Caco-2 (cell line): ENCODE results near the gene TSC22D4. TPM values are rescaled to one million over a fixed set of nuclear protein-coding genes. Genes with fewer than 3 reads are reported as not detected.

Experiments
- BruUV-seq: library from RNA; stranded (reverse); fragments of 400-500 nt; replicated peaks from 2 replicates; lab custom pipeline; 2021; lab: Mats Ljungman, UMichigan
- CTCF ChIA-PET: fragments of 300-600 bp; sonication (Branson Sonifier 250); formaldehyde crosslinking; loops from one replicate; lab custom pipeline; 2022; ENCODE audit warnings: antibody characterized with exemption; lab: Charles Lee
- POLR2A ChIA-PET: fragments of 300-600 bp; sonication (Branson Sonifier 250); formaldehyde crosslinking; loops from one replicate; lab custom pipeline; 2022; ENCODE audit warnings: antibody characterized with exemption; lab: Charles Lee
- DNase-seq, 2 experiments: peaks; one replicate each; pipeline versions ENCODE4 v3.0.0 to v3.0.0-alpha.2; 2020 to 2022
- H3K27me3 ChIP-seq: replicated peaks from 2 replicates; pipeline ENCODE4 v1.6.0; 2011; ENCODE audit warnings: low read length; ENCODE audit not compliant: control insufficient read depth, insufficient read depth
- H3K36me3 ChIP-seq: 2 replicates; pipeline ENCODE4 v1.5.1; 2011; ENCODE audit warnings: low read length; ENCODE audit not compliant: control insufficient read depth, insufficient read depth
- H3K4me1 ChIP-seq: fragments of 250-450 bp; sonication (Bioruptor Pico); 2 replicates; pipeline ENCODE4 v1.5.1; 2020; ENCODE audit warnings: mild to moderate bottlenecking
- H3K4me3 ChIP-seq: 2 replicates; pipeline ENCODE4 v1.5.1; 2011; ENCODE audit warnings: low read depth, mild to moderate bottlenecking, control low read depth, low read length
- H3K9me3 ChIP-seq: fragments of 250-450 bp; sonication (Bioruptor Pico); 2 replicates; pipeline ENCODE4 v1.5.1; 2020; ENCODE audit warnings: mild to moderate bottlenecking, moderate library complexity
- H3K27ac Mint-ChIP-seq: one replicate; pipeline ENCODE4 v1.8.0; 2022; ENCODE audit warnings: mixed read lengths; ENCODE audit not compliant: unreplicated experiment
- H3K27me3 Mint-ChIP-seq: one replicate; pipeline ENCODE4 v1.8.0; 2022; ENCODE audit warnings: mixed read lengths; ENCODE audit not compliant: insufficient read depth, unreplicated experiment
- H3K36me3 Mint-ChIP-seq: one replicate; pipeline ENCODE4 v1.8.0; 2022; ENCODE audit warnings: mild to moderate bottlenecking, mixed read lengths; ENCODE audit not compliant: insufficient read depth, unreplicated experiment
- H3K4me1 Mint-ChIP-seq: one replicate; pipeline ENCODE4 v1.8.0; 2022; ENCODE audit warnings: low read depth, mixed read lengths; ENCODE audit not compliant: unreplicated experiment
- H3K4me3 Mint-ChIP-seq: one replicate; pipeline ENCODE4 v1.8.0; 2022; ENCODE audit warnings: mild to moderate bottlenecking, moderate library complexity, mixed read lengths; ENCODE audit not compliant: unreplicated experiment
- H3K9me3 Mint-ChIP-seq: one replicate; pipeline ENCODE4 v1.8.0; 2022; ENCODE audit warnings: mixed read lengths; ENCODE audit not compliant: unreplicated experiment
- intact Hi-C: fragments of 100-400 bp; cut with micrococcal nuclease; formaldehyde crosslinking; loops from one replicate; pipeline ENCODE4 v1.10.0; 2022; ENCODE audit not compliant: unreplicated experiment
- total RNA-seq: library from RNA; stranded (reverse); gene quantifications from 2 replicates; pipeline ENCODE4 v1.2.3, GENCODE V29; 2022
- TF ChIP-seq, protein P1 (sequence below), 2 experiments: fragments of 200-600 bp in 1 of 2; IDR thresholded peaks; 1 replicate in 1 of 2; 2 replicates in 1 of 2; pipeline versions ENCODE4 v1.5.1 to v1.8.0; 2011 to 2022; ENCODE audit warnings: antibody characterized with exemption in 1 of 2, control low read depth in 1 of 2, inconsistent platforms in 1 of 2, low read depth in 1 of 2, low read length in 1 of 2, mild to moderate bottlenecking in 1 of 2, moderate library complexity in 1 of 2; ENCODE audit not compliant: insufficient read depth in 1 of 2, severe bottlenecking in 1 of 2, unreplicated experiment in 1 of 2

TSC22D4 gene
- total RNA-seq, 1 experiment from 2014 or later, result 27.2 TPM

DNA sequence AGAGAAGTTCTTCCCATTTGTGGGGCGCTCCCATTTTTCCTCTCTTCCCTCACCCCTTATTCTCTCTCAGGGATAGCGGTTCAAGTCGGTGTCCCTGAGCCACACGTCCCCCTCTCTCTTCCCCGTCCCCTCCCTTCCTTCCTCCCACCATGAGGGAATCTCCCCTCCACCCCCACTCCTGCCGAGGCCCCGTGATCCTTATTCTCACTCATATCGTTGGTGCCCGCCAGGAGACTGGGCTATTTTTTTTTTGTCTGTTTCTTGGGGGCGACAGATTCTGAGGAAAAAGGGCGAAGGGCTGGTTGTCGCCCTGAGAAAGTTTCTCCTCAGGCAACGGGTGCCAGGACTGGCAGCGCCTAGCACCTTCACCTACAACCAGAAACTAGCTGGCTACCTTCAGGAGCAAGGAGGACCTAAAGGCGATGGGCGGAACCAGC lies 51.2 kb downstream of the TSC22D4 start:
- CTCF ChIA-PET, result interaction anchor here (0.7 to 1.9 kb wide), 7 partner anchors 17 to 326 kb away, joined by 3 to 13 read pairs (median 4); partner anchors contain the start of genes AP4M1, LAMTOR4 and POP7
- intact Hi-C loops, result loop anchor here (2.0 kb wide), 1 partner anchor 111 kb away; the partner anchor contains the start of gene AGFG2
- BruUV-seq, result no TSS peak

DNA sequence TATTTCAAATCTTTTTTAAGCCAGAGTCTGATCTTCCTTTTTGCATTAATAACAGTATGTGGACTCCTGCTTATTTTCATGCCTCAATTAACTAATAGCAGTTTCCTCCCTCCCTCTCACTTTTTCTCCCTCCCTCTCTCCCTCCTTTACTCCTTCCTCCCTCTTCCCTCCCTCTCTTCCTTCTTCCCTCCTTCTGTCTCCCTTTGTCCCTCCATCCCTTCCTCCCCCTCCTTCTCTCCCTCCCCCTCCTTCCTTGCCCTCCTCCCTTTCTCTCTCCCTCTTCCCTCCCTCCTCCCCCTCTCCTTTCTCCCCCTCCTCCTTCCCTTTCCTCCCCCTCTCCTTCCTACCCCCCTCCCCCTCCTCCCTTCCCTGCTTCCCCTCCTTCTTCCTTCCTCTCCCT lies 52.5 kb downstream of the TSC22D4 start:
- 0 out of 2 replicates have a peak, but pooled peaks cover 10% of the 10 kb centered on the region for H3K4me1 ChIP-seq
- no peak overlapping the region for H3K4me3 ChIP-seq
- Mint-ChIP-seq H3K36me3 (peaks cover 27% of the 10 kb centered on the region), H3K27me3 (peaks cover 4% of the 10 kb centered on the region), H3K27ac (no peak overlapping the region), H3K4me3 (no peak overlapping the region), H3K9me3 (no peaks in the 10 kb centered on the region), H3K4me1 (peaks cover under 1% of the 10 kb centered on the region)
- intact Hi-C loops, result no loop called here
- TF ChIP-seq, protein P1, sequence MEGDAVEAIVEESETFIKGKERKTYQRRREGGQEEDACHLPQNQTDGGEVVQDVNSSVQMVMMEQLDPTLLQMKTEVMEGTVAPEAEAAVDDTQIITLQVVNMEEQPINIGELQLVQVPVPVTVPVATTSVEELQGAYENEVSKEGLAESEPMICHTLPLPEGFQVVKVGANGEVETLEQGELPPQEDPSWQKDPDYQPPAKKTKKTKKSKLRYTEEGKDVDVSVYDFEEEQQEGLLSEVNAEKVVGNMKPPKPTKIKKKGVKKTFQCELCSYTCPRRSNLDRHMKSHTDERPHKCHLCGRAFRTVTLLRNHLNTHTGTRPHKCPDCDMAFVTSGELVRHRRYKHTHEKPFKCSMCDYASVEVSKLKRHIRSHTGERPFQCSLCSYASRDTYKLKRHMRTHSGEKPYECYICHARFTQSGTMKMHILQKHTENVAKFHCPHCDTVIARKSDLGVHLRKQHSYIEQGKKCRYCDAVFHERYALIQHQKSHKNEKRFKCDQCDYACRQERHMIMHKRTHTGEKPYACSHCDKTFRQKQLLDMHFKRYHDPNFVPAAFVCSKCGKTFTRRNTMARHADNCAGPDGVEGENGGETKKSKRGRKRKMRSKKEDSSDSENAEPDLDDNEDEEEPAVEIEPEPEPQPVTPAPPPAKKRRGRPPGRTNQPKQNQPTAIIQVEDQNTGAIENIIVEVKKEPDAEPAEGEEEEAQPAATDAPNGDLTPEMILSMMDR (IDR thresholded peaks at IDR 0.05; ENCODE audit: insufficient read depth in 1 of 2, low read depth in 1 of 2, low read length in 1 of 2, severe bottlenecking in 1 of 2, unreplicated experiment in 1 of 2), result no peak
- H3K36me3 ChIP-seq, result no peaks in the 10 kb centered on the region; the same call in 1 of the 2 replicates
- H3K9me3 ChIP-seq, result no peaks in the 10 kb centered on the region
- ChIA-PET POLR2A (no interaction called here), CTCF (no interaction called here)
- no peak for DNase-seq
- BruUV-seq, result no TSS peak
- H3K27me3 ChIP-seq, result no peaks in the 10 kb centered on the region

More for the DNA sequence above, 51.2 kb downstream of the TSC22D4 start:
- no peak for DNase-seq
- TF ChIP-seq, protein P1 (IDR thresholded peaks at IDR 0.05; ENCODE audit: insufficient read depth in 1 of 2, low read depth in 1 of 2, low read length in 1 of 2, severe bottlenecking in 1 of 2, unreplicated experiment in 1 of 2), result no peak
- peaks cover 4% of the 10 kb centered on the region for H3K27me3 Mint-ChIP-seq
- no peaks in the 10 kb centered on the region for H3K9me3 ChIP-seq
- H3K27me3 ChIP-seq, result no peaks in the 10 kb centered on the region
- H3K36me3 ChIP-seq, result no peaks in the 10 kb centered on the region; the same call in 1 of the 2 replicates
- H3K4me1 ChIP-seq, result 0 out of 2 replicates have a peak, but pooled peaks cover 10% of the 10 kb centered on the region
- POLR2A ChIA-PET, result interaction anchor here (0.6 to 2.2 kb wide), 6 partner anchors 9 to 279 kb away, joined by 4 to 17 read pairs (median 7); partner anchors contain the start of genes AGFG2, LAMTOR4, PPP1R35 and TSC22D4
- H3K4me1 Mint-ChIP-seq, result peaks cover 6% of the 10 kb centered on the region
- peak overlapping the region; percentile 99 for H3K27ac Mint-ChIP-seq
- H3K4me3 Mint-ChIP-seq, result peak overlapping the region; percentile 89
- no peaks in the 10 kb centered on the region for H3K9me3 Mint-ChIP-seq
- peaks cover 40% of the 10 kb centered on the region for H3K36me3 Mint-ChIP-seq
- H3K4me3 ChIP-seq, result peak overlapping the region; percentile 31

DNA sequence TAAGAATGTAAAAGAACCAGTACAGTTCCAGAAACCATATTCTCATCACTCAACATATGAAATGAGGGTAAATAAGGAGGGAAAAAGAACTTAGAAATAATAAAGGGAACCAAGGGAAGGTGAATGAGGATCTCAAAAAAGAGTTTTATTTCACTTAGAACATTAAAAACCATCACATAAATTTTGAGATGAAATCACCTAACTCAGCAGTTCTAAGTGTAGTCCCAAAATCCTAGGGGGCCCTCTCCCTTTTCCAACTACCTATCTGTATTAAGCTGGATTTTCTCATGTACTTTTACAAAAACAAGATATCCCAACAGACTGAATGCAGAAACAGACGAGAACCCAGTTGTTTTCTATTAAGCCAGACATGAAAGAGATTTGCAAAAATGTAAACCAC lies 53.7 kb downstream of the TSC22D4 start:
- no peaks in the 10 kb centered on the region for H3K9me3 Mint-ChIP-seq
- no peaks in the 10 kb centered on the region for H3K9me3 ChIP-seq
- BruUV-seq, result no TSS peak
- CTCF ChIA-PET, result interaction anchor here (1.1 kb wide), 1 partner anchor 18 kb away, joined by 5 read pairs; no protein-coding TSS in a partner anchor
- H3K36me3 ChIP-seq, result no peaks in the 10 kb centered on the region
- intact Hi-C loops, result no loop called here
- H3K4me1 ChIP-seq, result no peaks in the 10 kb centered on the region
- H3K27me3 ChIP-seq, result no peaks in the 10 kb centered on the region
- TF ChIP-seq, protein P1 (IDR thresholded peaks at IDR 0.05; ENCODE audit: insufficient read depth in 1 of 2, low read depth in 1 of 2, low read length in 1 of 2, severe bottlenecking in 1 of 2, unreplicated experiment in 1 of 2), result no peak
- H3K4me3 Mint-ChIP-seq, result no peak overlapping the region
- peaks cover 4% of the 10 kb centered on the region for H3K27me3 Mint-ChIP-seq
- no peak overlapping the region for H3K4me3 ChIP-seq
- no peak overlapping the region for H3K27ac Mint-ChIP-seq
- H3K36me3 Mint-ChIP-seq, result peaks cover 23% of the 10 kb centered on the region
- POLR2A ChIA-PET, result no interaction called here
- H3K4me1 Mint-ChIP-seq, result no peaks in the 10 kb centered on the region
- DNase-seq, result no peak
